GM21423 (cell line): Measurements from ENCODE around the gene CARHSP1.
"Not testable (repeated sequence)": the region's sequence is repeated elsewhere in the genome, so short reads cannot be mapped to it uniquely, and the experiment has no call there.

Experiments used
- ATAC-seq: cut with Tn5 transposase; IDR thresholded peaks from one replicate; pipeline ENCODE4 v1.9.1; 2021; ENCODE audit warnings: mild to moderate bottlenecking, moderate library complexity; ENCODE audit not compliant: unreplicated experiment

The CARHSP1 gene

GRCh38 chr16:8836797-8837196 lies 32.0 kb downstream of the CARHSP1 start:
- not testable (repeated sequence) for ATAC-seq

- no peak for ATAC-seq
These were observed 36.1 kb downstream of the CARHSP1 start for GRCh38 chr16:8832717-8833105.

GRCh38 chr16:8831871-8832716 lies 36.7 kb downstream of the CARHSP1 start:
- ATAC-seq, result no peak

- ATAC-seq, result no peak
These were observed 37.4 kb downstream of the CARHSP1 start for GRCh38 chr16:8831450-8831849.

GRCh38 chr16:8828541-8829165 lies 40.2 kb downstream of the CARHSP1 start:
- ATAC-seq, result no peak

GRCh38 chr16:8826278-8826879 lies 42.4 kb downstream of the CARHSP1 start:
- ATAC-seq, result no peak

- no peak for ATAC-seq
These were observed 46.4 kb downstream of the CARHSP1 start for GRCh38 chr16:8822403-8822802.

- ATAC-seq, result no peak
These were observed 49.3 kb downstream of the CARHSP1 start for GRCh38 chr16:8819411-8820034.

GRCh38 chr16:8818504-8819270 lies 50.1 kb downstream of the CARHSP1 start:
- peak; percentile 76 for ATAC-seq

GRCh38 chr16:8816967-8817655 lies 51.7 kb downstream of the CARHSP1 start:
- ATAC-seq, result no peak

GRCh38 chr16:8814095-8814806 lies 54.6 kb downstream of the CARHSP1 start:
- ATAC-seq, result no peak

- no peak for ATAC-seq
These were observed 56.5 kb downstream of the CARHSP1 start for GRCh38 chr16:8812162-8812843.

GRCh38 chr16:8808613-8809353 lies 60.0 kb downstream of the CARHSP1 start:
- no peak for ATAC-seq

GRCh38 chr16:8808009-8808408 lies 60.8 kb downstream of the CARHSP1 start:
- no peak for ATAC-seq

- no peak for ATAC-seq
These were observed 61.6 kb downstream of the CARHSP1 start for GRCh38 chr16:8807189-8807588.

GRCh38 chr16:8806272-8806983 lies 62.4 kb downstream of the CARHSP1 start:
- no peak for ATAC-seq

- no peak for ATAC-seq
These were observed 64.5 kb downstream of the CARHSP1 start for GRCh38 chr16:8804313-8804712.

- ATAC-seq, result not testable (repeated sequence)
These were observed 65.1 kb downstream of the CARHSP1 start for GRCh38 chr16:8803733-8804132.
